Lung (tissue), 12 donors: Measurements from ENCODE around the gene SLC40A1. TPM values are rescaled to one million over a fixed set of nuclear protein-coding genes. Genes with fewer than 3 reads are reported as not detected.
A peak's percentile ranks its signal among the peaks of the same experiment; 100 is the strongest.

Experiments
- ATAC-seq: fragments of 200-7000 bp; cut with Tn5 transposase; one replicate; pipeline ENCODE4 v1.9.1; 2020; ENCODE audit warnings: moderate number of reproducible peaks; ENCODE audit not compliant: insufficient read depth, low FRiP score
- DNase-seq, 3 donors: peaks; one replicate each; pipeline ENCODE4 v3.0.0-alpha.2; 2013 to 2017
- H3K27ac ChIP-seq, 2 donors: one replicate each; pipeline ENCODE4 v1.5.1; 2013; ENCODE audit warnings: mild to moderate bottlenecking in 2 of 2, moderate library complexity in 2 of 2, control low read depth in 1 of 2, inconsistent platforms in 1 of 2, low read depth in 1 of 2, low read length in 1 of 2
- H3K27me3 ChIP-seq, 3 donors: one replicate each; pipeline ENCODE4 v1.5.1; 2013; ENCODE audit warnings: low read length in 2 of 3; ENCODE audit not compliant: control insufficient read depth in 3 of 3, insufficient read depth in 3 of 3
- H3K36me3 ChIP-seq, 4 donors: one replicate each; pipeline ENCODE4 v1.5.1; 2013; ENCODE audit warnings: low read length in 4 of 4, mild to moderate bottlenecking in 1 of 4, moderate library complexity in 1 of 4; ENCODE audit not compliant: control insufficient read depth in 4 of 4, insufficient read depth in 4 of 4
- H3K4me1 ChIP-seq, 5 donors: one replicate each; pipeline ENCODE4 v1.5.1; 2013; ENCODE audit warnings: low read length in 5 of 5, mild to moderate bottlenecking in 2 of 5, moderate library complexity in 1 of 5; ENCODE audit not compliant: control insufficient read depth in 5 of 5, insufficient read depth in 5 of 5
- H3K4me3 ChIP-seq: one replicate; pipeline ENCODE4 v1.5.1; 2013; ENCODE audit warnings: mild to moderate bottlenecking, control low read depth, moderate library complexity
- H3K9ac ChIP-seq, 2 donors: one replicate each; pipeline ENCODE4 v1.5.1; 2013; ENCODE audit warnings: low read length in 2 of 2, control low read depth in 1 of 2; ENCODE audit not compliant: insufficient read depth in 1 of 2
- H3K9me3 ChIP-seq, 4 donors: one replicate each; pipeline ENCODE4 v1.5.1; 2013; ENCODE audit warnings: low read length in 3 of 4, mild to moderate bottlenecking in 1 of 4, moderate library complexity in 1 of 4; ENCODE audit not compliant: control insufficient read depth in 4 of 4, insufficient read depth in 3 of 4
- CTCF ChIP-seq: IDR thresholded peaks from 2 replicates; pipeline ENCODE4 v1.5.1; 2012; ENCODE audit warnings: mild to moderate bottlenecking; ENCODE audit errors: control extremely low read depth, extremely low read depth
- WGBS, 2 donors: extraction: QIAGEN DNeasy Blood & Tissue Kit; methylation state at CpG; one replicate each; pipeline ENCODE4 v1.1.7; 2013; 5-methylcytosine and 5-hydroxymethylcytosine counted together
- polyA plus RNA-seq, 2 donors: library from polyadenylated mRNA; stranded (reverse); fragments of 200-250 nt; gene quantifications; one replicate each; pipeline ENCODE4 v1.2.1, GENCODE V29; 2013
- total RNA-seq, 2 donors: library from RNA; depleted of rRNA in 1 of 2; stranded (reverse); fragments of >200 nt in 1 of 2; gene quantifications; one replicate each; pipeline ENCODE4 v1.2.1, GENCODE V29; 2014 to 2021
- donor health status: control.
- donor health status: control.
- donor health status: Bipolar disorder and iron deficiency.
- donor health status: healthy.
- donor health status: DM: yes; HTN: yes; CAD: no.

The SLC40A1 gene
- total and polyA plus RNA-seq, 4 donors, result 50.2 to 553 (median 75.8) TPM

- no peaks in the 10 kb centered on the region for H3K9me3 ChIP-seq
- H3K4me3 ChIP-seq, result peak overlapping the region; percentile 64
- H3K27me3 ChIP-seq, result no peaks in the 10 kb centered on the region
- H3K4me1 ChIP-seq, result peaks cover 7 to 53% (median 20%) of the 10 kb centered on the region in 5 donors
- H3K36me3 ChIP-seq, result peaks cover 0 to 36% (median 13%) of the 10 kb centered on the region in 4 donors
- peak overlapping the region; percentile 98 for H3K27ac ChIP-seq
- no peak for ATAC-seq
- TF ChIP-seq CTCF, result no peak
- peak overlapping the region; percentile 58 to 97 for H3K9ac ChIP-seq
- WGBS, 2 donors, result 20 to 28% methylated on average over 11 of the region's 11 CpGs
- peak; percentile 17 to 89 (median 82) for DNase-seq
Measured at GRCh38 chr2:189579585-189580186, 900 bp downstream of the SLC40A1 start.

DNA sequence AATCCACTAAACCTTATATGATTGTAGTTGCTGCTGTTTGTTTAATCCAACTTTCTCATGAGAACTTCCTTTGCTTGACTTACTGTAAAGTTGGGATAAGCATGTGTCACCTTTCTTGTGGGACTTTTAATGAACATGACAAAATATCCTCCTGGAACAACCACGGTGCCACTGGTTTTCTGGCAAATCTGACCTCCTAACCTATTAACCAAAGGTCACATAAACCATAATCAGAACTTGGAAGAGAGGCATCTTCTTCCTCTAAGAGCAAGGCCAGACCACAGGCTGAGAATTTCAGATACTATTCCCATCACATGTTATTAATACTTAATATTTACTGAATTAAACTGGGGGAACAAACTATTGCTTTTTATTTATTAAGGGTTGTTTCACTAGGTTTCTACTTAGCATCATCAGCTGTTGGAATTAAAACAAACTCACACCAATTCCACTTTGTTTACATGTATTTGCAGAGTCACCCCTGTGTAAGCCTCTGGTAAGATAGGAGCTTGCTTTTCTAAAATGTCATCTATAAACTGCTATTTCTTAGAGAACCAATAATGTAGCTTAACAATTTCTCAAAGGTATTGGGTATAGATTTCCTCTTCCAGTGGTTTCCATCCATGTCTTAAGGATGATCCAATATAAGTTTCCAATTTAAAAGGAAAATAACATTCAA, 2.2 kb downstream of the SLC40A1 start:
- no peak for ATAC-seq
- Histone ChIP-seq H3K4me1 (peaks cover 7 to 56% (median 20%) of the 10 kb centered on the region in 5 donors), H3K9ac (peak overlapping the region in 1 of 2 donors; percentile 97), H3K4me3 (no peak overlapping the region), H3K27me3 (no peaks in the 10 kb centered on the region), H3K36me3 (peaks cover 0 to 47% (median 19%) of the 10 kb centered on the region in 4 donors), H3K9me3 (no peaks in the 10 kb centered on the region), H3K27ac (no peak overlapping the region)
- WGBS, 2 donors, result 28 to 46% methylated on average over 1 of the region's 1 CpG
- no peak for TF ChIP-seq CTCF
- DNase-seq, result no peak

DNA sequence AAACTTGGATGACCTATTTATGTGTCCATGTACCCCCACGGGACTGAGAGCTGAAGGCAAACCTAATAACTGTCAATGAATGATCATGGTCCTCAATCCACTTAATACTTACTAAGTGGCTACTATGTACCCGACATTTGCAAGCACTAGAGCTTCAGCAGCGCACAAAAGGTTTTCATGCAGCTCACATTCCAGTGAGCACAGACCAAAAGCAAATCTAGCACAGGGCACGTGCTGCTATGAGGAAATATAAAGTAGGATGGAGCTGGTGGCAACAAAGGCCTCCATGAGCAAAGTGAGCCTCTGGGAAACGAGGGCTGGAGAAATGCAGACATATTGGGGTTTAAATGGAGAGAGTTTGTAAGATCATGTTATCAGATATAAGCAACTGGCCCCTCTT, 3.5 kb downstream of the SLC40A1 start:
- TF ChIP-seq CTCF, result no peak
- WGBS, 2 donors, result 47 to 54% methylated on average over 5 of the region's 5 CpGs
- Histone ChIP-seq H3K9ac (peak overlapping the region in 1 of 2 donors; percentile 97), H3K27me3 (no peaks in the 10 kb centered on the region), H3K27ac (no peak overlapping the region), H3K4me1 (peaks cover 7 to 66% (median 20%) of the 10 kb centered on the region in 5 donors), H3K36me3 (peaks cover 0 to 57% (median 26%) of the 10 kb centered on the region in 4 donors), H3K9me3 (no peaks in the 10 kb centered on the region), H3K4me3 (no peak overlapping the region)
- DNase-seq, result peak in 1 of 3 donors; percentile 42
- ATAC-seq, result no peak
